Liver (tissue), 9 donors: ENCODE results near the gene CHSY1. TPM values are rescaled to one million over a fixed set of nuclear protein-coding genes. Genes with fewer than 3 reads are reported as not detected.

Source experiments
- DNase-seq: peaks from one replicate; pipeline ENCODE4 v3.0.0-alpha.2; 2017; ENCODE audit warnings: low spot score
- H3K27ac ChIP-seq, 2 donors: one replicate each; pipeline ENCODE4 v1.7.0; 2013; ENCODE audit warnings: inconsistent platforms in 2 of 2, low read length in 2 of 2, control low read depth in 1 of 2, low read depth in 1 of 2, mild to moderate bottlenecking in 1 of 2
- H3K27me3 ChIP-seq, 4 donors: one replicate each; pipeline versions ENCODE4 v1.6.1 to v1.7.0; 2013; ENCODE audit warnings: low read length in 3 of 4, inconsistent platforms in 1 of 4, mild to moderate bottlenecking in 1 of 4, moderate library complexity in 1 of 4; ENCODE audit not compliant: control insufficient read depth in 4 of 4, insufficient read depth in 4 of 4
- H3K36me3 ChIP-seq, 4 donors: one replicate each; pipeline versions ENCODE4 v1.6.1 to v1.7.0; 2013; ENCODE audit warnings: low read length in 3 of 4, mild to moderate bottlenecking in 3 of 4, low read depth in 1 of 4, moderate library complexity in 1 of 4; ENCODE audit not compliant: control insufficient read depth in 4 of 4, insufficient read depth in 3 of 4
- H3K4me1 ChIP-seq, 4 donors: one replicate each; pipeline versions ENCODE4 v1.6.1 to v1.7.0; 2013; ENCODE audit warnings: low read length in 3 of 4, mild to moderate bottlenecking in 3 of 4, moderate library complexity in 1 of 4; ENCODE audit not compliant: control insufficient read depth in 4 of 4, insufficient read depth in 4 of 4
- H3K4me3 ChIP-seq, 3 donors: one replicate each; pipeline versions ENCODE4 v1.6.1 to v1.7.0; 2013; ENCODE audit warnings: low read length in 3 of 3, control low read depth in 1 of 3, low read depth in 1 of 3, mild to moderate bottlenecking in 1 of 3
- H3K9ac ChIP-seq, 2 donors: one replicate each; pipeline ENCODE4 v1.7.0; 2013; ENCODE audit warnings: low read length in 2 of 2, mild to moderate bottlenecking in 2 of 2, moderate library complexity in 2 of 2, control low read depth in 1 of 2, low read depth in 1 of 2
- H3K9me3 ChIP-seq, 4 donors: one replicate each; pipeline versions ENCODE4 v1.6.1 to v1.7.0; 2013; ENCODE audit warnings: low read length in 3 of 4; ENCODE audit not compliant: control insufficient read depth in 4 of 4
- ATF3 ChIP-seq: IDR thresholded peaks from 2 replicates; pipeline ENCODE4 v1.6.1; 2016; ENCODE audit warnings: antibody characterized with exemption
- CTCF ChIP-seq: fragments of 150-350 bp; IDR thresholded peaks from 2 replicates; pipeline ENCODE4 v1.5.1; 2017; ENCODE audit warnings: improper control_type of control experiment, low read depth, low read length; ENCODE audit not compliant: missing input control
- EGR1 ChIP-seq, 2 donors: IDR thresholded peaks; 2 replicates each; pipeline ENCODE4 v1.6.1; 2016 to 2018; ENCODE audit warnings: antibody characterized with exemption in 2 of 2, low read depth in 2 of 2
- FOXA1 ChIP-seq: IDR thresholded peaks from 2 replicates; pipeline ENCODE4 v1.6.1; 2016; ENCODE audit warnings: antibody characterized with exemption
- HNF4A ChIP-seq, 2 donors: conservative IDR thresholded peaks; 2 replicates each; pipeline ENCODE4 v1.6.1; 2016; ENCODE audit warnings: antibody characterized with exemption in 2 of 2, mild to moderate bottlenecking in 2 of 2
- HNF4G ChIP-seq: IDR thresholded peaks from 2 replicates; pipeline ENCODE4 v1.6.1; 2016; ENCODE audit warnings: antibody characterized with exemption
- JUND ChIP-seq, 2 donors: IDR thresholded peaks; 2 replicates each; pipeline ENCODE4 v1.6.1; 2016; ENCODE audit warnings: antibody characterized with exemption in 2 of 2
- MAX ChIP-seq: IDR thresholded peaks from 2 replicates; pipeline ENCODE4 v1.6.1; 2016; ENCODE audit warnings: antibody characterized with exemption
- NR2F2 ChIP-seq: IDR thresholded peaks from 2 replicates; pipeline ENCODE4 v1.6.1; 2016; ENCODE audit warnings: antibody characterized with exemption
- RAD21 ChIP-seq, 2 donors: IDR thresholded peaks; 2 replicates each; pipeline ENCODE4 v1.6.1; 2016; ENCODE audit warnings: antibody characterized with exemption in 2 of 2, mild to moderate bottlenecking in 2 of 2
- REST ChIP-seq: IDR thresholded peaks from 2 replicates; pipeline ENCODE4 v1.6.1; 2016; ENCODE audit warnings: antibody characterized with exemption, mild to moderate bottlenecking
- RXRA ChIP-seq, 2 donors: IDR thresholded peaks; 2 replicates each; pipeline ENCODE4 v1.6.1; 2017 to 2018; ENCODE audit warnings: antibody characterized with exemption in 2 of 2, mild to moderate bottlenecking in 1 of 2
- SP1 ChIP-seq: IDR thresholded peaks from 2 replicates; pipeline ENCODE4 v1.6.1; 2018; ENCODE audit warnings: antibody characterized with exemption, mild to moderate bottlenecking
- TAF1 ChIP-seq: conservative IDR thresholded peaks from 2 replicates; pipeline ENCODE4 v1.6.1; 2016; ENCODE audit warnings: antibody characterized with exemption, mild to moderate bottlenecking
- YY1 ChIP-seq: IDR thresholded peaks from 2 replicates; pipeline ENCODE4 v1.6.1; 2016; ENCODE audit warnings: antibody characterized with exemption, mild to moderate bottlenecking
- ZBTB33 ChIP-seq: IDR thresholded peaks from 2 replicates; pipeline ENCODE4 v1.6.1; 2016; ENCODE audit warnings: antibody characterized with exemption
- WGBS: extraction: QIAGEN DNeasy Blood & Tissue Kit; methylation state at CpG from one replicate; pipeline ENCODE4 v1.1.7; 2013; 5-methylcytosine and 5-hydroxymethylcytosine counted together
- polyA plus RNA-seq, 2 donors: library from polyadenylated mRNA; stranded (reverse) in 1 of 2; unstranded in 1 of 2; fragments of 200-250 nt in 1 of 2; fragments of >200 nt in 1 of 2; fragmentation: Nextera tagmentation in 1 of 2; extraction: Ambion mirVana in 1 of 2; gene quantifications; one replicate each; pipeline versions ENCODE4 v1.2.1 to v1.2.3, GENCODE V29; 2013 to 2015
- total RNA-seq, 2 donors: library from RNA; depleted of rRNA; stranded (reverse); fragments of >200 nt; gene quantifications; one replicate each; pipeline ENCODE4 v1.2.3, GENCODE V29; 2014
- donor health status: healthy.
- donor health status: healthy.
- donor health status: healthy.
- donor health status: healthy.
- donor health status: healthy.

Gene CHSY1
- total and polyA plus RNA-seq, 4 donors, result 1.4 to 12.3 (median 6.6) TPM

GRCh38 chr15:101246824-101247745 is 4.8 kb downstream of the CHSY1 start:
- WGBS, result 89% methylated on average over 10 of the region's 10 CpGs
- Histone ChIP-seq H3K4me1 (peaks cover 3 to 14% (median 9%) of the 10 kb centered on the region in 4 donors), H3K9ac (no peak overlapping the region), H3K27ac (no peak overlapping the region), H3K9me3 (no peaks in the 10 kb centered on the region), H3K36me3 (no peaks in the 10 kb centered on the region), H3K27me3 (no peaks in the 10 kb centered on the region), H3K4me3 (no peak overlapping the region)
- no peak for DNase-seq
- TF ChIP-seq EGR1 (IDR thresholded peaks at IDR 0.05; ENCODE audit: low read depth in 2 of 2), result no peak
- no peak for TF ChIP-seq HNF4G
- no peak for TF ChIP-seq JUND (IDR thresholded peaks at IDR 0.05)
- no peak for TF ChIP-seq FOXA1
- TF ChIP-seq REST, result no peak
- no peak for TF ChIP-seq RAD21 (IDR thresholded peaks at IDR 0.05)
- no peak for TF ChIP-seq MAX
- no peak for TF ChIP-seq TAF1
- TF ChIP-seq SP1, result no peak
- TF ChIP-seq YY1, result no peak
- no peak for TF ChIP-seq RXRA (IDR thresholded peaks at IDR 0.05)
- TF ChIP-seq HNF4A (conservative IDR thresholded peaks at IDR 0.05), result no peak
- TF ChIP-seq NR2F2, result no peak
- no peak for TF ChIP-seq ATF3
- no peak for TF ChIP-seq CTCF
- TF ChIP-seq ZBTB33, result no peak
